Dedifferentiated amniotic fluid mesenchymal stem cell (primary cell): ENCODE data around the gene MDN1.
"Not testable (repeated sequence)": the region's sequence is repeated elsewhere in the genome, so short reads cannot be mapped to it uniquely, and the experiment has no call there.

Source experiments
- DNase-seq: peaks from one replicate; pipeline ENCODE4 v3.0.0-alpha.2; 2016; ENCODE audit errors: extremely low spot score

The MDN1 gene

DNA sequence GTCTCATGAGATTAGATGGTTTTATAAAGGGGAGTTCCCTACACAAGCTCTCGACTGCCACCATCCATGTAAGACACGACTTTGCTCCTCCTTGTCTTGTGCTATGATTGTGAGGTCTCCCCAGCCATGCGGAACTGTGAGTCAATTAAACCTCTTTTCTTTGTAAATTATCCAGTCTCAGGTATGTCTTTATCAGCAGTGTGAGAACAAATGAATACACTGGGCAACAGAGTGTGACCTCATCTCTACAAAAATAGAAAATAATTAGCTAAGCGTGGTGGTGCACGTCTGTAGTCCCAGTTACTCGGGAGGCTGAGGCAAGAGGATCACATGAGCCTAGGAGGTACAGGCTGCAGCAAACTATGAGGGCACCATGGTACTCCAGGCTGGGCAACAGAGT is 51.3 kb downstream of the MDN1 start:
- DNase-seq = no peak

DNA sequence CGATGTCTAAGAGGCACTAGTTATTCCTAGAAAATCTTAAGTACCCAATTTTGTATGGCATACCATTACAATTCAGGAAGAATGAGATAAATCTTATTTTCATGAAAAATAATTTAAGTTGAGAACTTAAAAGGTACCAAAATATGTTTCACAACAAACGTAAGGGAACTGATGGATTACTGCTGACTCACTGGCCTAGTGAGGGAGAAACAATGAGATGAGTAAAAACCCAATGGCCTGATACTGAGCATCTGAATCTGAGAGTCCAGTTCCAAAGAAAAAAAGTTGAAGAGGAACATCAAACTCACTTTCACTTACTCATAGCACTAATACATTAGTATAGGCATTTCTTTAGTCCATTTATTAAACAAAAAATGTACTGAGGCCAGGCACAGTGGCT is 56.0 kb downstream of the MDN1 start:
- no peak for DNase-seq

DNA sequence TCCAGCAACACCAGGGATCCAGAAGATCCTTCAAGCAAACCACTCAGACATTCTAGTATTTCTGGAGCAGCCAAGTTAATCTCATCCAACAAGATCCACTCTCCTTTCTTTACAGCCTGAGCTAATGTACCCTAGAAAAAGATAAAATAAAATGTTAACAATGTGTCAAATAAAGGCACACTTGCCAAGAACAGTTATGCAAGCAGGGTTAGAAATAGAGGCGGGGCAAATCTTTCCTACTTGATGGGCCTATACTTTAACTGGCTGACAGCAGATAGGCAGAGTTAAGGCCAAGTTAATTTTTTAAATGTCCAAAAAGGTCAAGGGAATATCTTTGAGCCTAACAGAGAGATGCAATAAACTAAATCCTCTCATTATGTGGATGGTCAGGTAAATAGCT is 60.8 kb downstream of the MDN1 start:
- DNase-seq = no peak

DNA sequence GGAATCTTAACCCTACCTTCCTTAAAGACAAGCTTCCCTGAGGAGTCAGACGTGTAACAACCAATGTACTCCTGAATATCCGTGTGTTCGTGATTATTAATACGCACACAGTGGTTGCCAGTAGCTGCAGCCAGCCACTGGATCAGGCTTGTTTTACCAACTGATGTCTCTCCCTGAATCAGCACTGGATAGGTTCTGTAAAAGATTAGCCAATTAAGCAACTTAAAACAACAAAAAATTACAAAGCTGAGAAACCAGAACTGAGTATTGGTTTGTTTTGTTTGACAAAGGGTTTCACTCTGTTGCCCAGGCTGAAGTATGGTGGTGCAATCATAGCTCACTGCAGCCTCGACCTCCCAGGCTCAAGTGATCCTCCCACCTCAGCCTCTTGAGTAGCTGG is 69.3 kb downstream of the MDN1 start:
- DNase-seq = no peak

DNA sequence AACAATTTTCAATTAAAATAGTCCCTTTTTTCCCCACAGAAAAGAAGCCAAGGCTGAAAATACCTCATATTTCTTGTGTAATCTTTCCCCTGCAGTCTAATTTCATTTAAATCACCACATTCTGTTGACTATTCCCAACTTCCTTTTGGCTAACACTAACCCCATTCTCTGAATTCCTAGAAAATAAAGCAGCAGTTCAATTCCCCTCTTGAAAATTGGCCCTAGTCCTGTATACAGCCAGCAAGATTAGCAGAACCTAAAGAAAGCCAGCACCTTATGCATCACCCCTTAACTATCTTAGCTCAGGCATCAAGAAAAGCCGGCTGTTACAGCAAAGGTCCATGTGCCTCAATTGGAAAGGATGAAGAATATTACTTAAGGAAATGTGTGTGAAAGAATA is 69.7 kb downstream of the MDN1 start:
- DNase-seq = no peak

DNA sequence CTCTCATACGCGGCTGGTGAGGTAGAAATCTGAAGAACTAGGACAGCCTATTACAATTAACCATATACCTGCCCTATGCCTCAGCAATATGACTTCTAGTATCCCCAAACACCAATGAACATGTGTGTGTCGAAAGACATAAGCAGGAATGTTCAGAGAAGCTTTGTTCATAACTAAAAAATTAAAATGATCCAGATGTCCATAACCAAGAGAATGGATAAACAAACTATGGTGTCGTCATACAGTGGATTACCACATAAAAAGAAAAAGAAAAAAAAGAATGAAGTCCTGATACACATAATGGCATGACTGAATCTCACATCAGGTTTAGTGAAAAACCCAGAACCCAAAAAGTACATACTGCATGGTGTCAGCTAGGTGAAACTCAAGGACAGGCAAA is 73.9 kb downstream of the MDN1 start:
- no peak for DNase-seq

DNA sequence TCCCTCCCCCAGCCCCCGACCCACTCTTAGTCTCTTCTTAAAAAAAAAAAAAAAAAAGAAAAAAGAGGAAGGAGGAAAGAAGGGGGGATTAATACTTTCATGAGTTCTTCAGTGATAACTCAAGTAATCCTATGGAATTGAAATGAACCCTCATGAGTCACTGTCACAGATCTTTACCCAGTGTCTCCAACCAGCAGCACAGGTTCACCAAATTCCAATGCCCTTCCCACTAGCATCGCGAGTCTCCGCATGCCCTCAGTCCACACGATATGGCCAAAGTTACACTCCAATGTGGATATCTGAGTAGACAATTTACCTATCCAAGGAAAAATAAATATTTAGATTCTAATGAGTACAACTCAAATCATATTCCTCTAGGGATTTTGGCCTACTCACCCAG is 74.5 kb downstream of the MDN1 start:
- no peak for DNase-seq

DNA sequence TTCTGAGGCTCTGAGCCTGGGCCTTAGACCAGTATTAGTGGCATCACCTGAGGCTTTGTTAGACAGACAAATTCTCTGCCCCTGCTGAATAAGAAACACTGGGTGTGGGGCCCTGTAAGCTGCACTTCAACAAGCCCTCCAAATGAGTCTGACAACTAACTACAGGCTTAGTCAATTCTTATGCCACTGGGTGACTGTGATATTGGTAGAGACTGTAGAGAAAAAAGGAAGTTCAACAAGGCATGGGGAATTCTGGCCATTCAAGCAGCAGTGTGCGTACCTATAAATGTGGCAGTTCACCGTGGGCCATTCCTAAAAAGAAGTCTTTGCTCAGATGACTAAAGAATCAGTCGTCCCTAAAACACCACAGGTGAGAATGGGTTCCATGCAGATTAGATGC is 82.7 kb downstream of the MDN1 start:
- no peak for DNase-seq

DNA sequence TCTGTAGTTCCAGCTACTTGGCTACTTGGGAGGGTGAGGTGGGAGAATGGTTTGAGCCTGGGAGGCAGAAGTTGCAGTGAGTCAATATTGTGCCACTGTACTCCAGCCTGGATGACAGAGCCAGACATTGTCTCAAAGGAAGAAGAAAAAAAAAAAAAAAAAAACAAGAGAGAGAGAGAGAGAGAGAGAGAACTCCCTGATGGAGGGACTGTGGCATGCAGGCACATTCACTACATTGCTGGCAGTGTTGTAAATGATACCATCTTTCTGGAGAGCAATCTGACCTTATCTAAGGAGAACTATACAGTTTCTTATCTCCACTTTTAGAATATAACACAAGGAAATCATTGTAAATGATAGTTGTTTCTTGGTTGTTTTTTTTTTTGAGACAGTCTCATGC is 85.1 kb downstream of the MDN1 start:
- no peak for DNase-seq

DNA sequence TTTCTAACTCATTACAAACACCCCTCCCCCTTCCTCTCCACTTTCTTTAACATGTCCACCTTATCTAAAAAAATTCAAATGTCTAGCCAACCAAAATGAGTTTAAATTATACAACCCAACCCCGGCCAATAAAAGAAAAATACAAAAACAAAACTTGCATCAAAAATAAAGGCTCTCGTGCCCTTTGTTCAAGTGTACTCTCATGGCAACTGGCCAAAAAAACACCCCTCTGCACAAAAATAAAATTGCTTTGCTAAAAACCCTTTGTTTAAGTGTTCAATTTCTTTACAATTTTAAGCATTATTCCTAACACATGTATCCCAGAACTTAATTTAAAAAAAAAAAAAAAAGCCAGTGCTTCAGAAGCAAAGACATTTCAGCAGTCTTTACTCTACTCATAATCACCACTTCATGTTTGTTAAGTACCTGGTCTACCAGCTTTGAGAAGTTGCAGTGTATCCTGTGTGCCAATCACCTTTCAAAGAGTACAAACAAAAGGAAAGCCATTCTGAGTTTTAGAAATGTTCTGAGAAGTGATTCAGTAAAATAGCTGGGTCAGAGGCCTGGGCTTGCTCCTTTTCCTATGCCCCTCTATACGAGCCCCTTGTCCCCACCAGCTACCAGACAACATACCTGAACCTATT is 87.5 kb downstream of the MDN1 start:
- no peak for DNase-seq

DNA sequence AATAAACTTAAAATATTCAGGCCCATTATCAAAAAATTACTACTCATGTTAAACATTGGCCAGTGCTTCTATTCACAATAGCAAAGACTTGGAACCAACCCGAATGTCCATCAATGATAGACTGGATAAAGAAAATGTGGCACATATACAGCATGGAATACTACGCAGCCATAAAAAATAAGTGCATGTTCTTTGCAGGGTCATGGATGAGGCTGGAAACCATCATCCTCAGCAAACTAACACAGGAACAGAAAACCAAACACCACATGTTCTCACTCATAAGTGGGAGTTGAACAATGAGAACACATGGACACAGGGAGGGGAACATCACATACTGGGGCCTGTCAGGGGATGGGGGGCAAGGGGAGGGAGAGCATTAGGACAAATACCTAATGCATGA is 88.3 kb downstream of the MDN1 start:
- not testable (repeated sequence) for DNase-seq

DNA sequence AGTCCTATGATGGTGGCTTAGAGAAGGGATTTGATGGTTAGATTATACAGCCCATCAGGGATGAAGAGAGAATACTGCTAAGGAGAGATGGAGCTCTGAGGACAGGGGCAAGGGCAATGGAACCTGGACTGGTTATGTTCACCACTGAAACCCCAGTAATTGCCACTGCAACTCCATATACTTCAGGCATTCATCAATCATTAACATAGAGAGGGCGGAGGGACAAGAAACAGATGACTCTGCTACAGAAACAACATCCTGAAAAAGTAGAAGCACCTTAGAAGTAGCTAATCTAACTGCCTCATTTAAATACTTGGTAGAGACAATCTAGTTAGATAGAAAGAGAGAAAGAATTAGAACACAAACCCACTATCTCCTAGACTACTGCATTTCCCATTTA is 89.8 kb downstream of the MDN1 start:
- DNase-seq = no peak

DNA sequence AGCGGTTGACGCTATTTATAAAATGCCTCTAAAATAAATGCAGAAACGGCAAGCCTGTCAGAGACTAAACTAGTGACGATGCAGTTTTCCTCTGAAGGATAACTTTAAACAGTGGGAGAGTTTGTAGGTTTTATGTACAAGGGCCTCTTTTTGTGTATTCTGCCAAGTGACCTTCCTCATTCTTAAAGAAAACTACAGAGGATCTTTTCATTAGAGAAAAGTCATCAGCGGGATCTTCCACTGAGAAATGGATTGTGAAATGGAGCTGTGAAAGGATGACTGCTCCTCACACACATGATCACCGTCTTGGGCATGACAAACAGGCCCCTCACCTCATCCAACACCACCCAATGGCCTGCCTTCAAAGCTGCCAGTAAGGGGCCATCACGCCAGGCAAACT is 92.1 kb downstream of the MDN1 start:
- no peak for DNase-seq

DNA sequence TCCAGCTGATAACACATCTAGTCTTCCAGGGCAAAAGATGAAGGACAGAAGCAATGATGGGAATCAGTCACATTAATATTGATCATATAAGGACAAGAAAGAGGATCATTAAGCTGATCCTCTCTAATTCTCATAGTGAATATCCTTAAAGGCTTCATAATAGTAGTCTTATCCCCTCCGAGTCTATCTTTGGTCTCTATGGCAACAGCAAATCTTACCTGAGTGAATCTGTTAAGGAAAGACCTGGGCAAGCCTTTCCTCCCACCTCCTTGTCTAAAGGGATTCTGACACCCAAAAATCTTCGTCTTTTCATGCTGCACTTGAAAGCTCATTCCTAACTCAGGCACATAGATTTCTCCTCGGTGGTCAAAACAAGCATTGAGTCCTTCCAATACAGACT is 94.6 kb downstream of the MDN1 start:
- no peak for DNase-seq

DNA sequence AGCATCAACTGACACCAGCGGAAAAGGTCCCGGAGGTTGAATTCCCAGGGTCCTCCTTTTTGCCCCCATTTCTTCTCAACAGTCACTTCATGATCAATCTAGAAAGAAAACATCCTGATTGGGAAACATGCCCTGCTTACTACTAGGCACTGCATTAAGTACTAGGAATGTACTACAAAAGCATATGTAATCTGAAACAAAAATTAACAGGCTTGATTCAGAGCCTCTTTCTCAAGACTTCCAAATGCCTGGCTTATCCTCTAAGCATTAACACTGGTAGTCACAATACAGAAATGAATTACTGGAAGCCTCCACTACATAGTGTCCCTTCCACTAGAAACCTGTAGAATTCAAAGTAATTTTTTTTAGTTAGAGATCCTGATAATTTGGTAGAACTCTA is 96.5 kb downstream of the MDN1 start:
- DNase-seq = no peak

DNA sequence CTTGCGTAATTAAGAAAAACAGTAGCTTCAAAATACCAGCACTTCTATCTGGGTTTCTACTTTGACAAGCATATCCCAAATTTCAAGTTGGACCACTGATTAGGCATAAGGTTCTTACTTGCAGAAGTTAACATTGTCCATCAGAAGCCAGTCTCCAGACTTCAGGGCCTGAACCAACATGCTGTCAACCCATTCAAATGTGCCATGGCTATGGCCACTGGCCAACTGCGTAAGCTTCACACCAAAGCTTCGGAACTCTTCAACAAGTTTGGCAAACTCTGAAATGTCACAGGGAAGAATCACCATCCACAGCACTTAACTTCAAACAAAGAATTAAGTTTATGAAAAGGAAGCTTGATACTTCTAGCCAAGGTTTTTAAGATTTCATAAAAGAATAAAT is 103.1 kb downstream of the MDN1 start:
- no peak for DNase-seq

DNA sequence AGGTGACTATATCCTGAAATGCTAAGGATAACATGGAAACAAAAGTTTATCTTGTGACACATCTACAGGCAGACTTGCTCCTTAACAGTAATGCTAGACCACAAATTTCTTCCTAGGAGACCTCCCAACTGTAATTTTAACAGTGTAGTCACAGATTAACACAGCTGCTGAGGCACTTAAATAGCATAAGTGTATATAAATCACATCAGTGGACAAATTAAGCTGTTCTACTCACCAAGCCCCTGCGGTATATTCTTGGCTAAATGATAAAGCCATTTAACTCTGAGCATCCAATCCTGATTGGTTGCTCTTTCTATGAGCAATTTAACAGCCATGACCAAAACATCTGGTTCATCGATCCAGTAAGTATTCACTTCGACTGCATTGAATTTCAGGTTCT is 107.8 kb downstream of the MDN1 start:
- no peak for DNase-seq

DNA sequence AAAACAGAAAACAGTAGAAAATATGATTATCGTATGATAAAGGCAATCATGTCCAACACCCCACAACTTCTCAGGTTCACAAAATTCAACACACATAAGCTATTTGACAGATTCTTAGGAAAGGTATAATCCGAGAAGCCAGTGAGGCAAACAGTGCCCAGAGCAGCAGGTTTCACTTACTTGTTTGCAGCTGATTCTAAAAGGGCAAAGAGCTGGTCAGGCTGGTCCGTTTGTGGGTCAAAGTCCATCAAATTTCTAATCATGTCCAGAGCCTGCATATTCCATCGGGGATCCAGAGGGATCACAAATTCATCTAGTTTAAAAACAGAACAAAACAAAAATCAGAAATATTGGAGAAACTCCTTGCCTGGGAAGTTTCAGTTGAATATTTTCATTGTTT is 111.3 kb downstream of the MDN1 start:
- no peak for DNase-seq

DNA sequence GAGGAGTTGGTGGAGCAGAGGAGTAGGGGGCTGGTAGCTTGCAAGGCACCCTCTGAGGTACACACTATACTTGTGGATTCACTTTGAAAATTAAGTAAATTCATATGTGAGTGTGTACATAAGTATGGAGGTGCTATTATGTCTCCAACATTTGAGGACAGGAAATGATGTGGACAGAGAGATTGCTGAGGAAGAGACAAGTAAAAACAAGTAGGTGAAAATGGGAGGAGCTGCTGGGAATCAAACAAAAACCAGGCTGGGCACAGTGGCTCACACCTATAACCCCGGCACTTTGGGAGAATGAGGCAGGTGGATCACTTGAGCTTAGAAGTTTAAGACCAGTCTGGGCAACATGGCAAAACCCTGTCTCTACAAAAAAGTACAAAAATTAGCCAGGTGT is 111.8 kb downstream of the MDN1 start:
- DNase-seq = no peak

DNA sequence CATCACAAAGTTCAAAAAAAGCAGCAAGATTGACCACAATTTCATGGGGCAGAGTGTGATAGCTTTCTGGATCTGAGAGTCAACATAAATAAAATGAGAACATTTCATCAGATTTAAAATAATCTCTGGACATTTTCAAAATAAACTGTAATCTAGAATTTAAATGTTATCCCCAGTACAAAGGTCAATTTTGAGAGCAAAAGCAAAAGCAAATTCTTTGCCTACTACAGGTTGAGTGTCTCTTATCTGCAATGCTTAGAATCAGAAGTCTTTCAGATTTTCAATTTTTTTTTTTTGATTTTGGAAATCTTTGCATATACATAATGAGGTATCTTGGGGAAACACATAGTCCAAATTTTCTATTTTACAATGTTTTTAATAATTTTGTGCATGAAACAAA is 113.5 kb downstream of the MDN1 start:
- DNase-seq = no peak

DNA sequence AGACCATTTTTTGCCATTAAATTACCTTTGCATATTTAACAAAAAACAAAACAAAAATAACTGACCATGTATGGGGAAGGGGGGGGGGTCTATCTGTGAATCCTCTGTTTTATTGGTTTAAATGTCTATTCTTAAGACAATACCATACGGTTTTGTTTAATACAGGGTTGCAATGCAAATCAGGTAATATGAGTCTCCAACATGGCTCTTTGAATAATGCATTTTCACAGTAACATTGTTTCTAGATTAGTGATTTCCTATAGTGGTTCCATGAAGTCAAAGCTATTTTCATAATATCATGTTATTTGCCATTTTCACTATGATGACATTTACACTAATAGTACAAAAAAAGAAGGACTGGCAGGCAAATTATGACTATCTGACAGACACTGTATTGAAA is 116.3 kb downstream of the MDN1 start:
- DNase-seq = no peak

DNA sequence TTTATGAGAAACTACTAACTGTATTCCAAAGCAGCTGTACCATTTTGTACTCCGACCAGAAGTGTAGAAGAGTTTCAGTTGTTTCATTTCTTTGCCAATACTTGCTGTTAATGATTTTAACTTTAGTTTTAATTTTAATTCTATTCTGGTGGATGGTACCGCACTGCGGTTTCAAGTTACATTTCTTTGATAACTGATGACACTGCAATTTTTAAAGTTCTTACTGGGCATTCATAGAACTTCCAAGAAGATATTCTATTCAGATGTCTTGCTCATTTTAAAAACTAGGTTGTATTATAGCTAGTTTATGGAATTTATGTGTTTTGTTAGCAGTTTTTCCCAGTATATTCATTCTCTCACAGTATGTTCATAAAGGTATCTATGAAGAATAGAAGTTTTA is 117.2 kb downstream of the MDN1 start:
- DNase-seq = no peak

DNA sequence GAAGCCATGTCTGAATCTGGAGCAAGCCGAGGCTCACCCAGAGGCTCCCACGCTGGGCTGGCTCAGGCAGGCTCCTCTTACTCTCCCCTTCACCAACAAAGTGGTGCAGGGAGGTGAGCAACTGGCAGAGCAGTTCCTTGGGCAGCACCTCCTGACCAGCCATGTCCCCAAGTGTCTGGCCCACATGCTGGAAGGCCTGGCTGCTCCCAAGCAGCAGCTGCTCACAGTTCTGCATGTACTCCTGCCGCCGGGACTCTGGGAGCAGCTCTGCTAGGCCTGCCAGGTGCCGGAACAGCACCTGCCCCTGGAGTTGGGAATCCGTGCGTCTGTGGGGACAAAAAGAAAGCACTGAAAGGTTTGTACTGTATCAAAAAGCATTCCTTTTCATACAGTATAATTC is 123.9 kb downstream of the MDN1 start:
- no peak for DNase-seq

DNA sequence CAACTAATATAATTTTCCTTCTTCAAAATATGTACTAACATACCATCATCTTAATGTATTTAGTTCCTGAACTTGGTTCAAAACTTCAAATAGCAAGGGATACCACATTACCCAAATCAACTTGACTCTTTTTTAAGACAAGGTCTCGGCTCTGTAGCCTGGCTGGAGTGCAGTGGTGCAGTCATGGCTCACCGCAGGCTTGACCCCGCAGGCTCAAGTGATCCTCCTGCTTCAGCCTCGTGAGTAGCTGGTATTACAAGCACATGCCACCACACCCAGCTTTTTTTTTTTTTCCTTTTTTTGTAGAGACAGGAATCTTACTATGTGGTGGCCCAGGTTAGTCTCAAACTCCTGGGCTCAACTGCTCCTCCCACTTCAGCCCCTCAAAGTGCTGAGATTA is 125.2 kb downstream of the MDN1 start:
- DNase-seq = no peak

DNA sequence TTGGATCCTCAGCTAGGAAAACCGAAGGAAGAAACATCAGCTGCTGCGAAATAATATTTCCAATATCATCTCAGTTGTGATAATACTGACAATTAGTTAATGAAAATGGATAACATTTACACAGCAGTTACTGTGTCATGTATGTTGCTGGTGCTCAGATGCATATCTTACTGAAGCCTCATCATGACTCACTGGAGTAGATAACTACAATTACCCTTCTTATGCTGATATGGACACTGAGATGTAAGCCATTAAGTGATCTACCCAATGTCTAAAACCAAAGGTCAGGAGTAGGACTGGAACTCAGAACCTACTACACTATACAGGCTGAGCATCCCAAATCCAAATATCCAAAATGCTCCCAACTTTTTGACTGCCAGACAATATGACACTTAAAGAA is 126.4 kb downstream of the MDN1 start:
- no peak for DNase-seq
